H9 (cell line): Measurements from ENCODE around the gene PAK5. TPM values are rescaled to one million over a fixed set of nuclear protein-coding genes. Genes with fewer than 3 reads are reported as not detected.

Source experiments
- DNase-seq: peaks from one replicate; pipeline ENCODE4 v3.0.0-alpha.2; 2017
- H2AFZ ChIP-seq: one replicate; pipeline ENCODE4 v1.6.1; 2013; ENCODE audit warnings: mild to moderate bottlenecking, low read length, control low read depth, moderate library complexity
- H2AK5ac ChIP-seq: 2 replicates; pipeline ENCODE4 v1.6.1; 2013; ENCODE audit warnings: low read length, control low read depth, mixed read lengths; ENCODE audit not compliant: insufficient read length
- H2BK120ac ChIP-seq: one replicate; pipeline ENCODE4 v1.6.1; 2013; ENCODE audit warnings: low read depth, mild to moderate bottlenecking, low read length, control low read depth, inconsistent platforms; ENCODE audit not compliant: poor library complexity, severe bottlenecking
- H2BK12ac ChIP-seq: 2 replicates; pipeline ENCODE4 v1.6.1; 2013; ENCODE audit warnings: low read length, control low read depth, mixed read lengths, low read depth; ENCODE audit not compliant: insufficient read length
- H2BK15ac ChIP-seq: 2 replicates; pipeline ENCODE4 v1.6.1; 2013; ENCODE audit warnings: low read depth, low read length, control low read depth
- H2BK20ac ChIP-seq: one replicate; pipeline ENCODE4 v1.6.1; 2013; ENCODE audit warnings: low read depth, mild to moderate bottlenecking, low read length, control low read depth, inconsistent platforms; ENCODE audit not compliant: poor library complexity, severe bottlenecking
- H2BK5ac ChIP-seq: 2 replicates; pipeline ENCODE4 v1.6.1; 2013; ENCODE audit warnings: low read length, control low read depth, mixed read lengths; ENCODE audit not compliant: insufficient read length
- H3K14ac ChIP-seq: 2 replicates; pipeline ENCODE4 v1.6.1; 2013; ENCODE audit warnings: low read length, control low read depth; ENCODE audit not compliant: insufficient read depth
- H3K18ac ChIP-seq: 2 replicates; pipeline ENCODE4 v1.6.1; 2013; ENCODE audit warnings: low read depth, mild to moderate bottlenecking, mixed read lengths, low read length, control low read depth; ENCODE audit not compliant: insufficient read length
- H3K23ac ChIP-seq: 2 replicates; pipeline ENCODE4 v1.6.1; 2013; ENCODE audit warnings: low read length, control low read depth, mixed read lengths, low read depth; ENCODE audit not compliant: insufficient read length
- H3K23me2 ChIP-seq: 2 replicates; pipeline ENCODE4 v1.6.1; 2013; ENCODE audit warnings: low read depth, mild to moderate bottlenecking, mixed read lengths, low read length, control low read depth; ENCODE audit not compliant: insufficient read length, poor library complexity, severe bottlenecking
- H3K27ac ChIP-seq: 2 replicates; pipeline ENCODE4 v1.5.1; 2013; ENCODE audit warnings: low read length, control low read depth, mixed read lengths, low read depth; ENCODE audit not compliant: insufficient read length
- H3K27me3 ChIP-seq: 2 replicates; pipeline ENCODE4 v1.6.1; 2013; ENCODE audit warnings: low read length, control low read depth, inconsistent platforms; ENCODE audit not compliant: insufficient read depth
- H3K4ac ChIP-seq: 2 replicates; pipeline ENCODE4 v1.6.1; 2013; ENCODE audit warnings: low read depth, mild to moderate bottlenecking, control low read depth, inconsistent platforms, low read length, moderate library complexity
- H3K4me1 ChIP-seq: 2 replicates; pipeline ENCODE4 v1.6.1; 2013; ENCODE audit warnings: low read length, control low read depth, inconsistent platforms; ENCODE audit not compliant: insufficient read depth
- H3K4me2 ChIP-seq: 2 replicates; pipeline ENCODE4 v1.6.1; 2013; ENCODE audit warnings: low read length, control low read depth, mixed read lengths; ENCODE audit not compliant: insufficient read length, insufficient read depth
- H3K56ac ChIP-seq: 2 replicates; pipeline ENCODE4 v1.6.1; 2013; ENCODE audit warnings: low read depth, mild to moderate bottlenecking, mixed read lengths, low read length, control low read depth; ENCODE audit not compliant: insufficient read length
- H3K79me1 ChIP-seq: 2 replicates; pipeline ENCODE4 v1.6.1; 2013; ENCODE audit warnings: low read depth, mild to moderate bottlenecking, moderate library complexity, low read length, control low read depth, inconsistent platforms; ENCODE audit not compliant: insufficient read depth, poor library complexity, severe bottlenecking
- H3K79me2 ChIP-seq: 2 replicates; pipeline ENCODE4 v1.6.1; 2013; ENCODE audit warnings: low read length, control low read depth, inconsistent platforms; ENCODE audit not compliant: insufficient read depth
- H3K9ac ChIP-seq: 2 replicates; pipeline ENCODE4 v1.6.1; 2013; ENCODE audit warnings: low read length, control low read depth, mixed read lengths; ENCODE audit not compliant: insufficient read length; ENCODE audit errors: extremely low read depth
- H3K9me3 ChIP-seq: one replicate; pipeline ENCODE4 v1.6.1; 2013; ENCODE audit warnings: low read depth, low read length, inconsistent platforms; ENCODE audit not compliant: control insufficient read depth
- H3T11ph ChIP-seq: one replicate; pipeline ENCODE4 v1.6.1; 2013; ENCODE audit warnings: mild to moderate bottlenecking, low read length, control low read depth, inconsistent platforms
- H4K20me1 ChIP-seq: one replicate; pipeline ENCODE4 v1.6.1; 2013; ENCODE audit not compliant: control insufficient read depth, insufficient read length, insufficient read depth
- H4K5ac ChIP-seq: 2 replicates; pipeline ENCODE4 v1.6.1; 2013; ENCODE audit warnings: low read depth, mild to moderate bottlenecking, mixed read lengths, low read length, control low read depth; ENCODE audit not compliant: insufficient read length
- H4K8ac ChIP-seq: replicated peaks from 2 replicates; pipeline ENCODE4 v1.6.1; 2013; ENCODE audit warnings: low read length, control low read depth, mixed read lengths, low read depth; ENCODE audit not compliant: insufficient read length
- H4K91ac ChIP-seq: 2 replicates; pipeline ENCODE4 v1.6.1; 2013; ENCODE audit warnings: low read depth, mild to moderate bottlenecking, moderate library complexity, mixed read lengths, low read length, control low read depth; ENCODE audit not compliant: insufficient read length
- H3K27ac Mint-ChIP-seq, 3 experiments: 2 replicates in 2 of 3; 3 replicates in 1 of 3; pipeline ENCODE4 v1.8.0; 2020 to 2021; ENCODE audit warnings: mixed read lengths in 3 of 3, mild to moderate bottlenecking in 1 of 3, moderate library complexity in 1 of 3
- H3K27me3 Mint-ChIP-seq: 2 replicates; pipeline ENCODE4 v1.8.0; 2021; ENCODE audit warnings: low read depth, mild to moderate bottlenecking, moderate library complexity, mixed read lengths
- H3K36me3 Mint-ChIP-seq, 3 experiments: 2 replicates in 2 of 3; 3 replicates in 1 of 3; pipeline ENCODE4 v1.8.0; 2020 to 2021; ENCODE audit warnings: low read depth in 3 of 3, mixed read lengths in 3 of 3; ENCODE audit not compliant: insufficient read depth in 1 of 3
- H3K4me1 Mint-ChIP-seq, 2 experiments: 2 replicates each; pipeline ENCODE4 v1.8.0; 2020; ENCODE audit warnings: mixed read lengths in 2 of 2
- H3K4me3 Mint-ChIP-seq, 2 experiments: 2 replicates in 1 of 2; 3 replicates in 1 of 2; pipeline ENCODE4 v1.8.0; 2020 to 2021; ENCODE audit warnings: mild to moderate bottlenecking in 2 of 2, mixed read lengths in 2 of 2, moderate library complexity in 1 of 2
- H3K9me3 Mint-ChIP-seq, 2 experiments: 2 replicates in 1 of 2; 3 replicates in 1 of 2; pipeline ENCODE4 v1.8.0; 2020; ENCODE audit warnings: mild to moderate bottlenecking in 2 of 2, mixed read lengths in 2 of 2, moderate library complexity in 1 of 2
- total RNA-seq: library from RNA; stranded (reverse); gene quantifications from 2 replicates; pipeline ENCODE4 v1.2.1, GENCODE V29; 2021
- TF ChIP-seq, protein P1 (sequence below): fragments of 200-600 bp; sonication (generic); conservative IDR thresholded peaks from 3 replicates; pipeline ENCODE4 v1.8.0; 2021; ENCODE audit warnings: antibody characterized with exemption, mild to moderate bottlenecking

The PAK5 gene
- total RNA-seq, 1 experiment from 2014 or later = 0.20 TPM

DNA sequence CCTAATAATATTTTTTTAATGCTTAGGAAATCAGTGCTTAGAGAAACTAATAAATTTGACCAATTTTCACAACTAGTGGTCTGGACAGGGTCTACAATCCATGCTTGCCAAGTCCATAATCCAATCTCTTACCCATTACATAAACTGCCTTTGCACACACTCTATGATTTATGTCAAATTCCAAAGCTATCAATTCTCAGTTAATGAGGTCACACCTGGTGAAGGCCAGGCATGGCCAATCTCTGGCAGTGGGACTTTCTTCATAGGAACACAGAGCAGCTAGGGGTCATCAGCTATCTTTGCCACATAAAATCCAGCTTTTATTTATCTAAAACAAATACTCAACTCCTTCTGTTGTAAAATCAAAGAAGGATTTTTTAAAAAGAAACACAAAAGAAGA is 21.2 kb downstream of the PAK5 start:
- Histone ChIP-seq H3K4me2 (no peak overlapping the region), H3K4ac (no peak overlapping the region), H4K20me1 (no peaks in the 10 kb centered on the region), H3K79me2 (no peaks in the 10 kb centered on the region), H3K23ac (no peak overlapping the region), H2BK5ac (no peak overlapping the region), H2AK5ac (no peak overlapping the region), H3K56ac (no peak overlapping the region), H3T11ph (no peak overlapping the region), H3K4me1 (peaks cover 3% of the 10 kb centered on the region; the same call in 1 of the 2 replicates), H4K8ac (no peak overlapping the region), H2BK120ac (no peak overlapping the region), H3K14ac (no peak overlapping the region), H2AFZ (no peak overlapping the region), H3K9ac (no peak overlapping the region), H3K27ac (no peak overlapping the region), H2BK12ac (no peak overlapping the region), H4K91ac (no peak overlapping the region), H3K9me3 (no peaks in the 10 kb centered on the region), H3K18ac (no peak overlapping the region), H2BK15ac (no peak overlapping the region), H2BK20ac (no peak overlapping the region), H3K27me3 (no peaks in the 10 kb centered on the region), H3K23me2 (no peaks in the 10 kb centered on the region), H3K79me1 (no peaks in the 10 kb centered on the region), H4K5ac (no peak overlapping the region)
- H3K27ac Mint-ChIP-seq = no peak overlapping the region
- no peak overlapping the region for H3K4me3 Mint-ChIP-seq
- H3K36me3 Mint-ChIP-seq = no peaks in the 10 kb centered on the region
- H3K4me1 Mint-ChIP-seq = peaks cover 2 to 4% of the 10 kb centered on the region in 2 experiments; a peak in 2 of 4 replicates
- no peaks in the 10 kb centered on the region for H3K9me3 Mint-ChIP-seq
- no peak for DNase-seq
- TF ChIP-seq, protein P1, sequence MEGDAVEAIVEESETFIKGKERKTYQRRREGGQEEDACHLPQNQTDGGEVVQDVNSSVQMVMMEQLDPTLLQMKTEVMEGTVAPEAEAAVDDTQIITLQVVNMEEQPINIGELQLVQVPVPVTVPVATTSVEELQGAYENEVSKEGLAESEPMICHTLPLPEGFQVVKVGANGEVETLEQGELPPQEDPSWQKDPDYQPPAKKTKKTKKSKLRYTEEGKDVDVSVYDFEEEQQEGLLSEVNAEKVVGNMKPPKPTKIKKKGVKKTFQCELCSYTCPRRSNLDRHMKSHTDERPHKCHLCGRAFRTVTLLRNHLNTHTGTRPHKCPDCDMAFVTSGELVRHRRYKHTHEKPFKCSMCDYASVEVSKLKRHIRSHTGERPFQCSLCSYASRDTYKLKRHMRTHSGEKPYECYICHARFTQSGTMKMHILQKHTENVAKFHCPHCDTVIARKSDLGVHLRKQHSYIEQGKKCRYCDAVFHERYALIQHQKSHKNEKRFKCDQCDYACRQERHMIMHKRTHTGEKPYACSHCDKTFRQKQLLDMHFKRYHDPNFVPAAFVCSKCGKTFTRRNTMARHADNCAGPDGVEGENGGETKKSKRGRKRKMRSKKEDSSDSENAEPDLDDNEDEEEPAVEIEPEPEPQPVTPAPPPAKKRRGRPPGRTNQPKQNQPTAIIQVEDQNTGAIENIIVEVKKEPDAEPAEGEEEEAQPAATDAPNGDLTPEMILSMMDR = no peak
- H3K27me3 Mint-ChIP-seq = no peaks in the 10 kb centered on the region
